PC-3 (cell line): Measurements from ENCODE around the gene VTN. TPM values are rescaled to one million over a fixed set of nuclear protein-coding genes. Genes with fewer than 3 reads are reported as not detected.

Source experiments
- ATAC-seq: fragments of 200-7000 bp; cut with Tn5 transposase; 2 replicates; pipeline ENCODE4 v1.9.1; 2020; ENCODE audit warnings: mild to moderate bottlenecking, moderate library complexity
- Bru-seq: library from RNA; stranded (reverse); fragments of 400-500 nt; gene quantifications from one replicate; lab custom pipeline; 2021; lab: Mats Ljungman, UMichigan
- BruChase-seq, 2 experiments: library from RNA; stranded (reverse); fragments of 400-500 nt; gene quantifications; one replicate each; lab custom pipeline; 2021; lab: Mats Ljungman, UMichigan
- BruUV-seq: library from RNA; stranded (reverse); fragments of 400-500 nt; replicated peaks from 2 replicates; lab custom pipeline; 2021; lab: Mats Ljungman, UMichigan
- CTCF ChIA-PET: fragments of 300-600 bp; sonication (Branson Sonifier 250); formaldehyde crosslinking; loops from one replicate; lab custom pipeline; 2022; ENCODE audit warnings: antibody characterized with exemption; lab: Charles Lee
- POLR2A ChIA-PET: fragments of 300-600 bp; sonication (Branson Sonifier 250); formaldehyde crosslinking; loops from one replicate; lab custom pipeline; 2022; ENCODE audit warnings: antibody characterized with exemption; ENCODE audit not compliant: unreplicated experiment; lab: Charles Lee
- DNase-seq: peaks from one replicate; pipeline ENCODE4 v3.0.0-alpha.2; 2015
- H2AFZ ChIP-seq: fragments of 300-600 bp; sonication (generic); 2 replicates; pipeline ENCODE4 v1.6.0; 2016; ENCODE audit warnings: antibody characterized with exemption, low read length
- H3F3A ChIP-seq: fragments of 300-600 bp; sonication (generic); one replicate; pipeline ENCODE4 v1.6.0; 2017; ENCODE audit warnings: antibody characterized with exemption, low read length, control low read depth, mild to moderate bottlenecking; ENCODE audit not compliant: unreplicated experiment
- H3K27ac ChIP-seq: fragments of 300-600 bp; sonication (generic); 2 replicates; pipeline ENCODE4 v1.5.1; 2016; ENCODE audit warnings: mild to moderate bottlenecking, low read length
- H3K27me3 ChIP-seq: fragments of 300-600 bp; sonication (generic); 2 replicates; pipeline ENCODE4 v1.6.1; 2016; ENCODE audit warnings: low read length, mixed read lengths
- H3K36me3 ChIP-seq: fragments of 300-600 bp; sonication (generic); 2 replicates; pipeline ENCODE4 v1.6.1; 2016; ENCODE audit warnings: low read depth, mixed run types, low read length, mixed read lengths
- H3K4me1 ChIP-seq: fragments of 300-600 bp; sonication (generic); 2 replicates; pipeline ENCODE4 v1.5.1; 2016; ENCODE audit warnings: low read length; ENCODE audit not compliant: insufficient read depth
- H3K4me2 ChIP-seq: fragments of 300-600 bp; sonication (generic); 2 replicates; pipeline ENCODE4 v1.6.0; 2016; ENCODE audit warnings: low read length
- H3K4me3 ChIP-seq: fragments of 300-600 bp; sonication (generic); 2 replicates; pipeline ENCODE4 v1.5.1; 2016; ENCODE audit warnings: mild to moderate bottlenecking, low read length, mixed read lengths
- H3K79me2 ChIP-seq: fragments of 300-600 bp; sonication (generic); 2 replicates; pipeline ENCODE4 v1.6.1; 2017; ENCODE audit warnings: low read length, mixed read lengths
- H3K9ac ChIP-seq: fragments of 300-600 bp; sonication (generic); 2 replicates; pipeline ENCODE4 v1.6.0; 2016; ENCODE audit warnings: mild to moderate bottlenecking, low read length
- H3K9me2 ChIP-seq: fragments of 300-600 bp; sonication (generic); replicated peaks from 2 replicates; pipeline ENCODE4 v1.6.1; 2016; ENCODE audit warnings: mixed run types, low read length, mixed read lengths
- H3K9me3 ChIP-seq: fragments of 300-600 bp; sonication (generic); 2 replicates; pipeline ENCODE4 v1.6.1; 2016; ENCODE audit warnings: low read length, mixed read lengths
- H4K20me1 ChIP-seq: fragments of 300-600 bp; sonication (generic); 2 replicates; pipeline ENCODE4 v1.6.1; 2016; ENCODE audit warnings: low read length, mixed read lengths
- EZH2 ChIP-seq: fragments of 300-600 bp; sonication (generic); IDR thresholded peaks from one replicate; pipeline ENCODE4 v1.6.1; 2017; ENCODE audit warnings: antibody characterized with exemption, mild to moderate bottlenecking, low read length; ENCODE audit not compliant: unreplicated experiment
- EZH2phosphoT487 ChIP-seq: fragments of 300-600 bp; sonication (generic); IDR thresholded peaks from 2 replicates; pipeline ENCODE4 v1.6.1; 2018; ENCODE audit warnings: mild to moderate bottlenecking, antibody characterized with exemption, low read length, borderline replicate concordance
- intact Hi-C: fragments of 100-400 bp; cut with micrococcal nuclease; formaldehyde crosslinking; loops from 2 replicates; pipeline ENCODE4 v1.9.0; 2023
- long read RNA-seq: library from polyadenylated mRNA; unstranded; transcript quantifications from one replicate; pipeline ENCODE4 v2.0.0, GENCODE V29; 2021; ENCODE audit not compliant: unreplicated experiment
- total RNA-seq: library from RNA; depleted of rRNA; stranded (reverse); fragments of >200 nt; gene quantifications from 2 replicates; pipeline ENCODE4 v1.2.3, GENCODE V29; 2014; rRNA removed
- TF ChIP-seq, protein P1 (sequence below): fragments of 300-600 bp; sonication (generic); conservative IDR thresholded peaks from 2 replicates; pipeline ENCODE4 v1.5.1; 2017; ENCODE audit warnings: antibody characterized with exemption, low read depth, mild to moderate bottlenecking, low read length

VTN gene
- total RNA-seq (not detected in 2 replicates), Bru-seq, nascent RNA (not detected), BruChase-seq, experiment 1, labeled RNA remaining after a 6-hour chase (not detected), BruChase-seq, experiment 2, labeled RNA remaining after a 2-hour chase (not detected)
- long read RNA-seq: 0 reads

GRCh38 chr17:28370035-28370743 is at the start of gene VTN:
VTN (minus strand) TSS chr17:28370307; CDS start chr17:28370203, 104 bp downstream.
- H3K9me3 ChIP-seq: no peaks in the 10 kb centered on the region
- ATAC-seq (no peak; the same call in 1 of the 2 replicates), DNase-seq (no peak)
- H3K9me2 ChIP-seq: no peaks in the 10 kb centered on the region
- H3K9ac ChIP-seq: no peak within 1 kb of the TSS
- H3K36me3 ChIP-seq: no peaks in the 10 kb centered on the region
- no peak within 1 kb of the TSS for H3K27ac ChIP-seq
- intact Hi-C loops: no loop called here
- no TSS peak for BruUV-seq
- no peaks in the 10 kb centered on the region for H3K27me3 ChIP-seq
- H3K4me3 ChIP-seq: no peak within 1 kb of the TSS
- H3K4me2 ChIP-seq: no peak within 1 kb of the TSS
- no peaks in the 10 kb centered on the region for H3F3A ChIP-seq
- POLR2A ChIA-PET: interaction anchor here (0.6 kb wide), 1 partner anchor 46 kb away, joined by 3 read pairs; no protein-coding TSS in a partner anchor
- no peak within 1 kb of the TSS for H2AFZ ChIP-seq
- no peak for TF ChIP-seq EZH2
- TF ChIP-seq, protein P1, sequence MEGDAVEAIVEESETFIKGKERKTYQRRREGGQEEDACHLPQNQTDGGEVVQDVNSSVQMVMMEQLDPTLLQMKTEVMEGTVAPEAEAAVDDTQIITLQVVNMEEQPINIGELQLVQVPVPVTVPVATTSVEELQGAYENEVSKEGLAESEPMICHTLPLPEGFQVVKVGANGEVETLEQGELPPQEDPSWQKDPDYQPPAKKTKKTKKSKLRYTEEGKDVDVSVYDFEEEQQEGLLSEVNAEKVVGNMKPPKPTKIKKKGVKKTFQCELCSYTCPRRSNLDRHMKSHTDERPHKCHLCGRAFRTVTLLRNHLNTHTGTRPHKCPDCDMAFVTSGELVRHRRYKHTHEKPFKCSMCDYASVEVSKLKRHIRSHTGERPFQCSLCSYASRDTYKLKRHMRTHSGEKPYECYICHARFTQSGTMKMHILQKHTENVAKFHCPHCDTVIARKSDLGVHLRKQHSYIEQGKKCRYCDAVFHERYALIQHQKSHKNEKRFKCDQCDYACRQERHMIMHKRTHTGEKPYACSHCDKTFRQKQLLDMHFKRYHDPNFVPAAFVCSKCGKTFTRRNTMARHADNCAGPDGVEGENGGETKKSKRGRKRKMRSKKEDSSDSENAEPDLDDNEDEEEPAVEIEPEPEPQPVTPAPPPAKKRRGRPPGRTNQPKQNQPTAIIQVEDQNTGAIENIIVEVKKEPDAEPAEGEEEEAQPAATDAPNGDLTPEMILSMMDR: no peak
- TF ChIP-seq EZH2phosphoT487: no peak
- H3K79me2 ChIP-seq: no peaks in the 10 kb centered on the region
- no peaks in the 10 kb centered on the region for H4K20me1 ChIP-seq
- H3K4me1 ChIP-seq: no peaks in the 10 kb centered on the region
- CTCF ChIA-PET: interaction anchor here (0.6 kb wide), 1 partner anchor 25 kb away, joined by 3 read pairs; no protein-coding TSS in a partner anchor

DNA sequence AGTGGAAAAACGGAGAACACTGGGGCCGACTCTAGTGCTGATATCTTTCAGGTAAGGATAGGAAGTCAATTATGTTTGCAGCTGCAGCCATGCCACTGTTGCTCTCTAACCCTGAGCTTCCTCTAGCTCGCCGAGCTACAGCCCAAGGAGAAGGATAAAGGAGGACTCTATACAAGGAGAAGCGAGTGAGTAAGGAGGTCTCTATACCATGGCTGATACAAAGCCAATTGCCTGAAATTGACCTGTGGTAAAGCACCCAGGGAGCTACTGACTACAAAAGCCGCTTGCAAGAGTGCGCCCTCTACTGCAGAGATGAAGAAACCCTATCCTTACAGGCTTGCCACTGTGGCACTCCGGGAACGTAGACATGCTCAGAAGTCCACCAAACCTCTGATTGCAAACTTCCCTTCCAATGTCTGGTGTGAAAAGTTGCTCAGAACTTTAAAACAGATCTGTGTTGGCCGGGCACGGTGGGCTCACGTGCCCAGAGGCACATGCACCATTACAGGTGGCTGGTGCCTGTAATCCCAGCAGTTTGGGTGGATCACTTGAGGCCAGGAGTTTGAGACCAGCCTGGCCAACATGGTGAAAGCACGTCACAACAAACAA is 46.7 kb upstream of the VTN start:
- Histone ChIP-seq H3F3A (no peaks in the 10 kb centered on the region), H3K4me2 (no peak overlapping the region), H3K36me3 (no peaks in the 10 kb centered on the region), H4K20me1 (no peaks in the 10 kb centered on the region), H3K9me2 (no peaks in the 10 kb centered on the region), H3K27ac (no peak overlapping the region), H3K27me3 (no peaks in the 10 kb centered on the region), H3K79me2 (no peaks in the 10 kb centered on the region), H3K9ac (no peak overlapping the region), H3K4me1 (no peaks in the 10 kb centered on the region), H3K4me3 (no peak overlapping the region), H2AFZ (no peak overlapping the region; the same call in 1 of the 2 replicates), H3K9me3 (no peaks in the 10 kb centered on the region)
- ChIA-PET CTCF (no interaction called here), POLR2A (no interaction called here)
- no TSS peak for BruUV-seq
- DNase-seq (peak; percentile 62), ATAC-seq (peak; percentile 82)
- intact Hi-C loops: loop anchor here (2.0 kb wide), 1 partner anchor 50 kb away; no protein-coding TSS in a partner anchor
- no peak for TF ChIP-seq EZH2phosphoT487
- TF ChIP-seq, protein P1: peak; percentile 77
